Stomach (tissue), 4 donors: ENCODE measurements around the gene SIRT1.

ENCODE experiments used
- CTCF ChIP-seq, 7 experiments: fragments of 450-650 bp in 4 of 7; fragments of 200-600 bp in 3 of 7; sonication (generic) in 3 of 7; IDR thresholded peaks; one replicate each; pipeline ENCODE4 v1.5.1; 2016 to 2019; ENCODE audit warnings: antibody characterized with exemption in 7 of 7, control low read depth in 2 of 7, mild to moderate bottlenecking in 1 of 7
- POLR2AphosphoS5 ChIP-seq, 3 donors: sonication (generic); formaldehyde crosslinking; IDR thresholded peaks; one replicate each; pipeline ENCODE4 v1.6.1; 2016; ENCODE audit warnings: antibody characterized with exemption in 3 of 3

GRCh38 chr10:67925449-67926005 lies 41.1 kb downstream of the SIRT1 start:
- no peak for TF ChIP-seq POLR2AphosphoS5 (IDR thresholded peaks at IDR 0.05)
- TF ChIP-seq CTCF (IDR thresholded peaks at IDR 0.05) = no peak
